Liver (tissue), 3 donors: ENCODE data around the gene PPFIA4.

Experiments used
- CTCF ChIP-seq: fragments of 150-350 bp; IDR thresholded peaks from 2 replicates; pipeline ENCODE4 v1.5.1; 2017; ENCODE audit warnings: improper control_type of control experiment, low read depth, low read length; ENCODE audit not compliant: missing input control
- FOXA1 ChIP-seq: IDR thresholded peaks from 2 replicates; pipeline ENCODE4 v1.6.1; 2016; ENCODE audit warnings: antibody characterized with exemption
- GABPA ChIP-seq, 2 donors: IDR thresholded peaks in 1 of 2; conservative IDR thresholded peaks in 1 of 2; 2 replicates each; pipeline ENCODE4 v1.6.1; 2016; ENCODE audit warnings: antibody characterized with exemption in 2 of 2, mild to moderate bottlenecking in 1 of 2, moderate library complexity in 1 of 2
- HNF4G ChIP-seq: IDR thresholded peaks from 2 replicates; pipeline ENCODE4 v1.6.1; 2016; ENCODE audit warnings: antibody characterized with exemption
- JUND ChIP-seq, 2 donors: IDR thresholded peaks; 2 replicates each; pipeline ENCODE4 v1.6.1; 2016; ENCODE audit warnings: antibody characterized with exemption in 2 of 2
- RAD21 ChIP-seq, 2 donors: IDR thresholded peaks; 2 replicates each; pipeline ENCODE4 v1.6.1; 2016; ENCODE audit warnings: antibody characterized with exemption in 2 of 2, mild to moderate bottlenecking in 2 of 2
- REST ChIP-seq: IDR thresholded peaks from 2 replicates; pipeline ENCODE4 v1.6.1; 2016; ENCODE audit warnings: antibody characterized with exemption, mild to moderate bottlenecking
- SP1 ChIP-seq: IDR thresholded peaks from 2 replicates; pipeline ENCODE4 v1.6.1; 2018; ENCODE audit warnings: antibody characterized with exemption, mild to moderate bottlenecking
- TAF1 ChIP-seq: conservative IDR thresholded peaks from 2 replicates; pipeline ENCODE4 v1.6.1; 2016; ENCODE audit warnings: antibody characterized with exemption, mild to moderate bottlenecking
- YY1 ChIP-seq: IDR thresholded peaks from 2 replicates; pipeline ENCODE4 v1.6.1; 2016; ENCODE audit warnings: antibody characterized with exemption, mild to moderate bottlenecking
- TF ChIP-seq, protein P1 (sequence below): IDR thresholded peaks from 2 replicates; pipeline ENCODE4 v1.6.1; 2016; ENCODE audit warnings: antibody characterized with exemption
- TF ChIP-seq, protein P2 (sequence below): IDR thresholded peaks from 2 replicates; pipeline ENCODE4 v1.6.1; 2016; ENCODE audit warnings: antibody characterized with exemption
- TF ChIP-seq, protein P3 (sequence below): IDR thresholded peaks from 2 replicates; pipeline ENCODE4 v1.6.1; 2016; ENCODE audit warnings: antibody characterized with exemption
- donor health status: healthy.
- donor health status: healthy.

- TF ChIP-seq CTCF (no peak), FOXA1 (no peak), TAF1 (no peak), REST (no peak), GABPA (IDR thresholded peaks at IDR 0.05 in 1 of 2, conservative IDR thresholded peaks at IDR 0.05 in 1 of 2) (no peak), JUND (IDR thresholded peaks at IDR 0.05) (no peak), SP1 (no peak), HNF4G (no peak), YY1 (no peak), RAD21 (IDR thresholded peaks at IDR 0.05) (no peak)
- TF ChIP-seq, protein P1, sequence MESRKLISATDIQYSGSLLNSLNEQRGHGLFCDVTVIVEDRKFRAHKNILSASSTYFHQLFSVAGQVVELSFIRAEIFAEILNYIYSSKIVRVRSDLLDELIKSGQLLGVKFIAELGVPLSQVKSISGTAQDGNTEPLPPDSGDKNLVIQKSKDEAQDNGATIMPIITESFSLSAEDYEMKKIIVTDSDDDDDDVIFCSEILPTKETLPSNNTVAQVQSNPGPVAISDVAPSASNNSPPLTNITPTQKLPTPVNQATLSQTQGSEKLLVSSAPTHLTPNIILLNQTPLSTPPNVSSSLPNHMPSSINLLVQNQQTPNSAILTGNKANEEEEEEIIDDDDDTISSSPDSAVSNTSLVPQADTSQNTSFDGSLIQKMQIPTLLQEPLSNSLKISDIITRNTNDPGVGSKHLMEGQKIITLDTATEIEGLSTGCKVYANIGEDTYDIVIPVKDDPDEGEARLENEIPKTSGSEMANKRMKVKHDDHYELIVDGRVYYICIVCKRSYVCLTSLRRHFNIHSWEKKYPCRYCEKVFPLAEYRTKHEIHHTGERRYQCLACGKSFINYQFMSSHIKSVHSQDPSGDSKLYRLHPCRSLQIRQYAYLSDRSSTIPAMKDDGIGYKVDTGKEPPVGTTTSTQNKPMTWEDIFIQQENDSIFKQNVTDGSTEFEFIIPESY: no peak
- TF ChIP-seq, protein P2, sequence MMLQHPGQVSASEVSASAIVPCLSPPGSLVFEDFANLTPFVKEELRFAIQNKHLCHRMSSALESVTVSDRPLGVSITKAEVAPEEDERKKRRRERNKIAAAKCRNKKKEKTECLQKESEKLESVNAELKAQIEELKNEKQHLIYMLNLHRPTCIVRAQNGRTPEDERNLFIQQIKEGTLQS: no peak
- TF ChIP-seq, protein P3, sequence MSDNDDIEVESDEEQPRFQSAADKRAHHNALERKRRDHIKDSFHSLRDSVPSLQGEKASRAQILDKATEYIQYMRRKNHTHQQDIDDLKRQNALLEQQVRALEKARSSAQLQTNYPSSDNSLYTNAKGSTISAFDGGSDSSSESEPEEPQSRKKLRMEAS: no peak
Measured at GRCh38 chr1:203088441-203088840, 62.1 kb downstream of the PPFIA4 start.
